ENCODE results near the gene VTI1A. TPM values are rescaled to one million over a fixed set of nuclear protein-coding genes. Genes with fewer than 3 reads are reported as not detected.

Gene VTI1A
- total RNA-seq, 1 experiment from 2014 or later: 18.1 TPM

- H2AFZ ChIP-seq: no peak overlapping the region
- H3K4me3 ChIP-seq: no peak overlapping the region
- H3K9me2 ChIP-seq (ENCODE audit: insufficient read depth): no peaks in the 10 kb centered on the region
- H3K9me3 ChIP-seq (ENCODE audit: insufficient read depth, low read depth): no peaks in the 10 kb centered on the region
- no peaks in the 10 kb centered on the region for H3K36me3 ChIP-seq (ENCODE audit: low read depth)
- BruUV-seq (replicated peaks): no TSS peak
- H3K27me3 ChIP-seq (ENCODE audit: insufficient read depth, low read depth): no peaks in the 10 kb centered on the region
- intact Hi-C loops (cut with micrococcal nuclease; ENCODE audit: unreplicated experiment): no loop called here
- ChIA-PET CTCF (no interaction called here), POLR2A (ENCODE audit: unreplicated experiment) (no interaction called here)
- no peak overlapping the region for H3K27ac ChIP-seq
- no peak overlapping the region for H3K4me2 ChIP-seq
- DNase-seq: no peak
- no peaks in the 10 kb centered on the region for H3K4me1 ChIP-seq (replicated peaks; ENCODE audit: insufficient read depth)
- H3F3A ChIP-seq (ENCODE audit: insufficient read depth, low read depth): no peaks in the 10 kb centered on the region
- TF ChIP-seq EZH2 (IDR thresholded peaks at IDR 0.05; ENCODE audit: low read depth): no peak
- no peak for TF ChIP-seq CTCF (conservative IDR thresholded peaks at IDR 0.05)
- H3K79me2 ChIP-seq (ENCODE audit: low read depth): no peaks in the 10 kb centered on the region
- no peaks in the 10 kb centered on the region for H4K20me1 ChIP-seq (ENCODE audit: insufficient read depth)
Measured at GRCh38 chr10:112580267-112580666, 133.3 kb downstream of the VTI1A start.

- Histone ChIP-seq H3K27me3 (ENCODE audit: insufficient read depth, low read depth) (no peaks in the 10 kb centered on the region), H3F3A (ENCODE audit: insufficient read depth, low read depth) (no peaks in the 10 kb centered on the region), H3K79me2 (ENCODE audit: low read depth) (no peaks in the 10 kb centered on the region), H4K20me1 (ENCODE audit: insufficient read depth) (no peaks in the 10 kb centered on the region), H3K4me1 (replicated peaks; ENCODE audit: insufficient read depth) (no peaks in the 10 kb centered on the region), H3K4me2 (no peak overlapping the region), H2AFZ (no peak overlapping the region), H3K27ac (no peak overlapping the region), H3K9me2 (ENCODE audit: insufficient read depth) (no peaks in the 10 kb centered on the region), H3K36me3 (ENCODE audit: low read depth) (no peaks in the 10 kb centered on the region), H3K9me3 (ENCODE audit: insufficient read depth, low read depth) (no peaks in the 10 kb centered on the region), H3K4me3 (no peak overlapping the region)
- DNase-seq: no peak
- POLR2A ChIA-PET (ENCODE audit: unreplicated experiment): no interaction called here
- TF ChIP-seq CTCF (conservative IDR thresholded peaks at IDR 0.05): no peak
- no peak for TF ChIP-seq EZH2 (IDR thresholded peaks at IDR 0.05; ENCODE audit: low read depth)
- CTCF ChIA-PET: no interaction called here
- intact Hi-C loops (cut with micrococcal nuclease; ENCODE audit: unreplicated experiment): no loop called here
- no TSS peak for BruUV-seq (replicated peaks)
Measured at GRCh38 chr10:112581921-112582320, 134.9 kb downstream of the VTI1A start.

GRCh38 chr10:112583236-112583939, 136.4 kb downstream of the VTI1A start:
- DNase-seq: no peak
- no peak overlapping the region for H2AFZ ChIP-seq
- no peak for TF ChIP-seq CTCF (conservative IDR thresholded peaks at IDR 0.05)
- TF ChIP-seq EZH2 (IDR thresholded peaks at IDR 0.05; ENCODE audit: low read depth): no peak
- no peaks in the 10 kb centered on the region for H3K27me3 ChIP-seq (ENCODE audit: insufficient read depth, low read depth)
- H3K36me3 ChIP-seq (ENCODE audit: low read depth): no peaks in the 10 kb centered on the region
- no peaks in the 10 kb centered on the region for H3F3A ChIP-seq (ENCODE audit: insufficient read depth, low read depth)
- CTCF ChIA-PET: no interaction called here
- no peak overlapping the region for H3K27ac ChIP-seq
- H3K9me2 ChIP-seq (ENCODE audit: insufficient read depth): no peaks in the 10 kb centered on the region
- H3K4me3 ChIP-seq: no peak overlapping the region
- POLR2A ChIA-PET (ENCODE audit: unreplicated experiment): no interaction called here
- intact Hi-C loops (cut with micrococcal nuclease; ENCODE audit: unreplicated experiment): no loop called here
- H3K4me1 ChIP-seq (replicated peaks; ENCODE audit: insufficient read depth): no peaks in the 10 kb centered on the region
- BruUV-seq (replicated peaks): no TSS peak
- no peak overlapping the region for H3K4me2 ChIP-seq
- H3K9me3 ChIP-seq (ENCODE audit: insufficient read depth, low read depth): no peaks in the 10 kb centered on the region
- H3K79me2 ChIP-seq (ENCODE audit: low read depth): no peaks in the 10 kb centered on the region
- no peaks in the 10 kb centered on the region for H4K20me1 ChIP-seq (ENCODE audit: insufficient read depth)
